Breast epithelium (tissue), 4 donors: ENCODE data around the gene PITPNM3. TPM values are rescaled to one million over a fixed set of nuclear protein-coding genes. Genes with fewer than 3 reads are reported as not detected.

Experiments
- DNase-seq, 2 donors: peaks; one replicate each; pipeline ENCODE4 v3.0.0-alpha.2; 2019; ENCODE audit warnings: low spot score in 2 of 2
- H3K27ac ChIP-seq, 2 donors: fragments of 200-600 bp; sonication (generic) in 1 of 2; one replicate each; pipeline ENCODE4 v1.5.1; 2016 to 2019; ENCODE audit warnings: mild to moderate bottlenecking in 1 of 2
- H3K27me3 ChIP-seq, 2 donors: fragments of 200-600 bp; sonication (generic) in 1 of 2; one replicate each; pipeline versions ENCODE4 v1.5.1 to v1.6.0; 2017 to 2019; ENCODE audit warnings: control low read depth in 1 of 2, mild to moderate bottlenecking in 1 of 2
- H3K36me3 ChIP-seq: fragments of 200-600 bp; one replicate; pipeline ENCODE4 v1.5.1; 2019
- H3K4me1 ChIP-seq, 2 donors: fragments of 200-600 bp; sonication (generic); one replicate each; pipeline ENCODE4 v1.5.1; 2016 to 2019; ENCODE audit warnings: control low read depth in 1 of 2
- H3K4me3 ChIP-seq, 3 donors: fragments of 200-600 bp; sonication (generic); 1 replicate in 2 of 3; 2 replicates in 1 of 3; pipeline ENCODE4 v1.5.1; 2016 to 2019; ENCODE audit warnings: mild to moderate bottlenecking in 3 of 3, moderate library complexity in 2 of 3
- H3K9me3 ChIP-seq, 2 donors: fragments of 200-600 bp; sonication (generic) in 1 of 2; one replicate each; pipeline ENCODE4 v1.5.1; 2016 to 2019; ENCODE audit warnings: control low read depth in 1 of 2
- CTCF ChIP-seq, 3 donors: fragments of 450-650 bp; IDR thresholded peaks; one replicate each; pipeline ENCODE4 v1.5.1; 2016 to 2017; ENCODE audit warnings: antibody characterized with exemption in 3 of 3, mild to moderate bottlenecking in 3 of 3, moderate library complexity in 3 of 3
- POLR2A ChIP-seq: fragments of 450-650 bp; IDR thresholded peaks from one replicate; pipeline ENCODE4 v1.6.1; 2016; ENCODE audit warnings: antibody characterized with exemption, mild to moderate bottlenecking, moderate library complexity
- POLR2AphosphoS5 ChIP-seq, 3 donors: sonication (generic); formaldehyde crosslinking; IDR thresholded peaks; one replicate each; pipeline ENCODE4 v1.6.1; 2017; ENCODE audit warnings: antibody characterized with exemption in 3 of 3
- intact Hi-C: fragments of 100-400 bp; cut with DNase I; formaldehyde crosslinking; loops from one replicate; pipeline ENCODE4 v1.15.1; 2023; ENCODE audit warnings: low total_unique reads
- total RNA-seq, 3 donors: library from RNA; depleted of rRNA; stranded (reverse); fragments of >200 nt; gene quantifications; one replicate each; pipeline ENCODE4 v1.1.0, GENCODE V29; 2016

The PITPNM3 gene
- 1 to 10 TPM; 1.6 to 1.8 (median 1.6) TPM for total RNA-seq

- Histone ChIP-seq H3K4me3 (peak within 1 kb of the TSS; percentile 51 to 88 (median 71)), H3K36me3 (no peaks in the 10 kb centered on the region), H3K4me1 (peaks cover 0 to 10% of the 10 kb centered on the region in 2 donors), H3K27me3 (no peaks in the 10 kb centered on the region), H3K27ac (peak within 1 kb of the TSS in 1 of 2 donors; percentile 12), H3K9me3 (no peaks in the 10 kb centered on the region)
- intact Hi-C loops: no loop called here
- DNase-seq: no peak
- TF ChIP-seq POLR2AphosphoS5 (IDR thresholded peaks at IDR 0.05) (no peak), CTCF (IDR thresholded peaks at IDR 0.05) (no peak), POLR2A (no peak)
Observed at GRCh38 chr17:6556121-6557039, at the start of gene PITPNM3. Gene PITPNM3 (minus strand): TSS chr17:6556555. CDS start chr17:6556406, 149 bp downstream.

GRCh38 chr17:6605142-6605541, 48.8 kb upstream of the PITPNM3 start:
- Histone ChIP-seq H3K4me1 (peaks cover 0 to under 1% of the 10 kb centered on the region in 2 donors), H3K4me3 (no peak overlapping the region), H3K27me3 (no peaks in the 10 kb centered on the region), H3K9me3 (no peaks in the 10 kb centered on the region), H3K27ac (no peak overlapping the region), H3K36me3 (no peaks in the 10 kb centered on the region)
- no peak for DNase-seq
- intact Hi-C loops: no loop called here
- no peak for TF ChIP-seq POLR2AphosphoS5 (IDR thresholded peaks at IDR 0.05)
- no peak for TF ChIP-seq POLR2A
- TF ChIP-seq CTCF (IDR thresholded peaks at IDR 0.05): no peak

- no peak for TF ChIP-seq POLR2A
- TF ChIP-seq POLR2AphosphoS5 (IDR thresholded peaks at IDR 0.05): no peak
- no peak for TF ChIP-seq CTCF (IDR thresholded peaks at IDR 0.05)
- DNase-seq: no peak
- H3K36me3 ChIP-seq: no peaks in the 10 kb centered on the region
Observed at GRCh38 chr17:6603744-6604325, 47.5 kb upstream of the PITPNM3 start.

GRCh38 chr17:6602141-6602540, 45.8 kb upstream of the PITPNM3 start:
- no peak overlapping the region for H3K4me3 ChIP-seq
- no peak overlapping the region for H3K27ac ChIP-seq
- H3K9me3 ChIP-seq: no peaks in the 10 kb centered on the region
- TF ChIP-seq POLR2AphosphoS5 (IDR thresholded peaks at IDR 0.05): no peak
- TF ChIP-seq CTCF (IDR thresholded peaks at IDR 0.05): no peak
- no peak for TF ChIP-seq POLR2A
- intact Hi-C loops: no loop called here
- peaks cover 0 to 6% of the 10 kb centered on the region in 2 donors for H3K4me1 ChIP-seq
- no peaks in the 10 kb centered on the region for H3K27me3 ChIP-seq
- H3K36me3 ChIP-seq: no peaks in the 10 kb centered on the region
- no peak for DNase-seq

More at GRCh38 chr17:6603744-6604325, 47.5 kb upstream of the PITPNM3 start:
- H3K27me3 ChIP-seq: no peaks in the 10 kb centered on the region
- H3K4me1 ChIP-seq: peaks cover 0 to 6% of the 10 kb centered on the region in 2 donors
- no peak overlapping the region for H3K27ac ChIP-seq
- H3K9me3 ChIP-seq: no peaks in the 10 kb centered on the region
- intact Hi-C loops: no loop called here
- H3K4me3 ChIP-seq: no peak overlapping the region

GRCh38 chr17:6599364-6599763, 43.0 kb upstream of the PITPNM3 start:
- no peak for DNase-seq
- Histone ChIP-seq H3K4me1 (peaks cover 0 to 6% of the 10 kb centered on the region in 2 donors), H3K9me3 (no peaks in the 10 kb centered on the region), H3K36me3 (no peaks in the 10 kb centered on the region), H3K4me3 (no peak overlapping the region), H3K27me3 (no peaks in the 10 kb centered on the region), H3K27ac (no peak overlapping the region)
- TF ChIP-seq POLR2A (no peak), CTCF (IDR thresholded peaks at IDR 0.05) (no peak), POLR2AphosphoS5 (IDR thresholded peaks at IDR 0.05) (no peak)
- intact Hi-C loops: no loop called here
